ENCODE results near the gene ENOX1. TPM values are rescaled to one million over a fixed set of nuclear protein-coding genes. Genes with fewer than 3 reads are reported as not detected.

ENOX1 gene
- total RNA-seq, 1 donor from 2014 or later, result 0.60 TPM

DNA sequence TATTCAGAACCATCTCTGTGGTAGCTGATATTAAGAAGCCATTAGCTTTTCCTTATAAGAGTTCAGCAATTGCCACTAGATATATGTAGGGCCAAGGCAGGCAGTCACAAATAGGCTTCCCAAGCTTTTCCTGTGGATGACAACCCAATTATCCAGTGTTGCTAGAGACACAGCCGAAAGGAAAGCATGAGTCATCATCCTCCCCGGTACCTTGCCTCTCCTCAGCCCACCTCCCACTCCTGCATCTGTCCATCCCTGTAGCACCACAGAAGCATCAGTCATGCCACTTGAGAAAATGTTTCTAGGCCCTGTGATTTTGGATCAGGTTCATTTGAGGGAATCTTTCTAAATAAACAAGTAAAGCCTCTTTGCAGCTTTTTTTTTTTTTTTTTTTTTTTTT lies 559.1 kb downstream of the ENOX1 start:
- intact Hi-C loops (cut with micrococcal nuclease), result no loop called here
- Histone ChIP-seq H3K27me3 (ENCODE audit: low read depth) (no peaks in the 10 kb centered on the region), H3K9me3 (replicated peaks) (no peaks in the 10 kb centered on the region), H3K4me3 (no peak overlapping the region), H3K36me3 (no peaks in the 10 kb centered on the region), H3K4me1 (no peaks in the 10 kb centered on the region), H3K27ac (replicated peaks) (no peak overlapping the region)
- TF ChIP-seq, protein P1, sequence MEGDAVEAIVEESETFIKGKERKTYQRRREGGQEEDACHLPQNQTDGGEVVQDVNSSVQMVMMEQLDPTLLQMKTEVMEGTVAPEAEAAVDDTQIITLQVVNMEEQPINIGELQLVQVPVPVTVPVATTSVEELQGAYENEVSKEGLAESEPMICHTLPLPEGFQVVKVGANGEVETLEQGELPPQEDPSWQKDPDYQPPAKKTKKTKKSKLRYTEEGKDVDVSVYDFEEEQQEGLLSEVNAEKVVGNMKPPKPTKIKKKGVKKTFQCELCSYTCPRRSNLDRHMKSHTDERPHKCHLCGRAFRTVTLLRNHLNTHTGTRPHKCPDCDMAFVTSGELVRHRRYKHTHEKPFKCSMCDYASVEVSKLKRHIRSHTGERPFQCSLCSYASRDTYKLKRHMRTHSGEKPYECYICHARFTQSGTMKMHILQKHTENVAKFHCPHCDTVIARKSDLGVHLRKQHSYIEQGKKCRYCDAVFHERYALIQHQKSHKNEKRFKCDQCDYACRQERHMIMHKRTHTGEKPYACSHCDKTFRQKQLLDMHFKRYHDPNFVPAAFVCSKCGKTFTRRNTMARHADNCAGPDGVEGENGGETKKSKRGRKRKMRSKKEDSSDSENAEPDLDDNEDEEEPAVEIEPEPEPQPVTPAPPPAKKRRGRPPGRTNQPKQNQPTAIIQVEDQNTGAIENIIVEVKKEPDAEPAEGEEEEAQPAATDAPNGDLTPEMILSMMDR (IDR thresholded peaks at IDR 0.05; ENCODE audit: borderline replicate concordance), result no peak
- no peak for DNase-seq

DNA sequence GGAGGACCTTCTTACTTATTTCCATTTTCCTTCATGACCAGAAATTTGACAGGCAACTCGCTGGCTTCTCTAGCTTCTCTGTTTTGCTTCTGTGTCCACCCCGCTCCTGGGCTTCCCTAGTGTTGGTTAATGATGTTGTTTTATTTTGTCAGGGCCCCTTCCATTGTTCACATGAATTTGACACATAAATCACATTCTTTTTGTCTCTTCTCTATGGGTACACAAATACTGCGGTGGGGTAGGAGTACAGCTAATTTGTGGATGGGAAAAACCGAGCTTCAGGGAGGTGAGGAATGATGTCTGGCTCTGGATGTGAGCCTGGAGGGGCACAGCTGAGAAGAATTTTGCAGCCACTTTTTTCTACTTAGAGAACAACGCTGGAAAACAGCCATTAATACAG lies 563.6 kb downstream of the ENOX1 start:
- Histone ChIP-seq H3K27ac (replicated peaks) (no peak overlapping the region), H3K27me3 (ENCODE audit: low read depth) (no peaks in the 10 kb centered on the region), H3K36me3 (no peaks in the 10 kb centered on the region), H3K4me3 (no peak overlapping the region), H3K4me1 (no peaks in the 10 kb centered on the region), H3K9me3 (replicated peaks) (no peaks in the 10 kb centered on the region)
- TF ChIP-seq, protein P1 (IDR thresholded peaks at IDR 0.05; ENCODE audit: borderline replicate concordance), result no peak
- no peak for DNase-seq
- intact Hi-C loops (cut with micrococcal nuclease), result no loop called here

DNA sequence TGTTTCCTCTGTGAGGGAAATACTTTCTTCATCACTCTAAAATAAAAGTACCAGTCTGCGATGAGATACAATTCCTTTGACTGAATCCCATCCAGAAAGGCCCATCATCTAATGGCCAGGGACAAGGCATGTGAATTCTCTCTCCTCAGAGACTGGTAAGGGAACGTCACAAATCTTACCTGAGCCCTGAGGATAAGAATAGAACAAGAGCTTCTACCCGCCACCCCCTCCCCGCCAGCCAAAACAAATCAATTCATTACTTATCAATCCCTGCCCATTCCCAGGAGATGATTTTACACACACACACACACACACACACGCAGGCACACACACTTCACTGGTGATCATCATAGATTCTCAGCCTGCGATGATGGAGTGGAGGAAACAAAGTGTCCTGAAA lies 564.7 kb downstream of the ENOX1 start:
- no peaks in the 10 kb centered on the region for H3K4me1 ChIP-seq
- no peak overlapping the region for H3K27ac ChIP-seq (replicated peaks)
- no peak for DNase-seq
- H3K27me3 ChIP-seq (ENCODE audit: low read depth), result no peaks in the 10 kb centered on the region
- TF ChIP-seq, protein P1 (IDR thresholded peaks at IDR 0.05; ENCODE audit: borderline replicate concordance), result no peak
- H3K9me3 ChIP-seq (replicated peaks), result no peaks in the 10 kb centered on the region
- H3K36me3 ChIP-seq, result no peaks in the 10 kb centered on the region
- intact Hi-C loops (cut with micrococcal nuclease), result no loop called here
- H3K4me3 ChIP-seq, result no peak overlapping the region

DNA sequence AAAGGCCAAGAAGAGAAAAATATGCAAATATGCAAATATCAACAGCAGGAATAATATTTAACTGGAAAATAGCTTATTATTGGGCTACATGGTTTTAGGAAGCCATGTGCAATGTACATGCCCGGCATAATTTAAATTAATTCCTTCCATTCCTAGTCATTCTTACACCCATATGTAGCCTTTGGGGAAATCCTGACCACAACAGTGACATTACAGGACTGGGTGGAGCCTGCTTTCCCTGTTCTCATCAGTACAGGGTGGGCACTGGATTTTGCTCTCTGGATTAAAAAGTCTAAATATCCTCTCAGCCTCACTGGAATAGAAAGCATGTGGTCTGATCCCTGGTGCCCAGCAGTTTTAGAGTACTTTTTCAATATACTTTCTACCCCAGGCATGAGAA lies 565.2 kb downstream of the ENOX1 start:
- DNase-seq, result no peak
- no peak overlapping the region for H3K27ac ChIP-seq (replicated peaks)
- no peaks in the 10 kb centered on the region for H3K4me1 ChIP-seq
- no peaks in the 10 kb centered on the region for H3K36me3 ChIP-seq
- no peaks in the 10 kb centered on the region for H3K9me3 ChIP-seq (replicated peaks)
- no peaks in the 10 kb centered on the region for H3K27me3 ChIP-seq (ENCODE audit: low read depth)
- intact Hi-C loops (cut with micrococcal nuclease), result no loop called here
- no peak overlapping the region for H3K4me3 ChIP-seq
- TF ChIP-seq, protein P1 (IDR thresholded peaks at IDR 0.05; ENCODE audit: borderline replicate concordance), result no peak

DNA sequence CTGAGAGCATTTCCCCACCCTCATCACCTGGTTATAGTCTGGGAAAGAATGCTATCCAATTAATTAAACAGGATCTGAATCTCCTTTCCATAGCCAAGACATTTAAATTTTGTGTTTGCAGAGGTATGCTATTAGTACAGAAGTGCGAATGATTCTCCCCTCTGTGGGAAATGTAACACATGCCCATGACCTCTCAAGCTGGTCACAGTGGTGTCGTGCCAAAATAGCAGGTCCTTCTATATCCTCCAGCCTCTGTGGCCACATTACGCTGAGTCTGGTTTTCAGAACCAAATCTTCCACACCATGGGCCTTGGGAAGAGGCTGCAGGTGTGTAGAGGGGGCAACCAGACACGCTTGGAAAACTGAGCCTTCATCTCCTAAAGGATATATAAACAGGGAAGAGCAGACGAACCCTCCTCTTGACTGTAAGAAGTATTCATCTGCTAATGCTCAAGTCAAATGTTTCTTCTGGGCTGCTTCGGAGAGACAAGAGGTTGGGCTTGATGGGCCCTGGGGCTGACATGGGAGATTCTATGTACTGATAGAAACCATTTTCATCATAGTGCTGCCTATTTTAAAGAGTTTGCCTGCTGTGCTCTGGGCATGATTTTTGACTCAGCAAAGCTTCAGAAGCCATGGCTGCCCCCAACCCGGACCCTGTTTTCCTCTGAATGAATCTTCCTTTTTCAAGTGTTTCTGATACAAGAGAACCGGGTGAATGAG lies 565.7 kb downstream of the ENOX1 start:
- Histone ChIP-seq H3K36me3 (no peaks in the 10 kb centered on the region), H3K27me3 (ENCODE audit: low read depth) (no peaks in the 10 kb centered on the region), H3K4me3 (no peak overlapping the region), H3K9me3 (replicated peaks) (no peaks in the 10 kb centered on the region), H3K27ac (replicated peaks) (no peak overlapping the region), H3K4me1 (no peaks in the 10 kb centered on the region)
- DNase-seq, result no peak
- intact Hi-C loops (cut with micrococcal nuclease), result no loop called here
- TF ChIP-seq, protein P1 (IDR thresholded peaks at IDR 0.05; ENCODE audit: borderline replicate concordance), result no peak
